Upper lobe of left lung (tissue), 4 donors: ENCODE results near the gene NEK10.

Experiments used
- EP300 ChIP-seq, 4 donors: sonication (generic); formaldehyde crosslinking; IDR thresholded peaks; one replicate each; pipeline ENCODE4 v1.5.1; 2017; ENCODE audit warnings: antibody characterized with exemption in 4 of 4, control low read depth in 2 of 4
- POLR2A ChIP-seq, 4 donors: fragments of 450-650 bp; IDR thresholded peaks; one replicate each; pipeline ENCODE4 v1.5.1; 2016 to 2017; ENCODE audit warnings: antibody characterized with exemption in 4 of 4, mild to moderate bottlenecking in 2 of 4

GRCh38 chr3:27275441-27275990 lies 93.7 kb downstream of the NEK10 start:
- TF ChIP-seq EP300 (IDR thresholded peaks at IDR 0.05) (no peak), POLR2A (IDR thresholded peaks at IDR 0.05) (no peak)
